ENCODE results near the gene MCF2L2. TPM values are rescaled to one million over a fixed set of nuclear protein-coding genes. Genes with fewer than 3 reads are reported as not detected.

MCF2L2 gene
- total RNA-seq, 6 experiments from 2014 or later, result 0.14 TPM; not detected in 5

- Mint-ChIP-seq H3K36me3 (ENCODE audit: low read depth) (no peaks in the 10 kb centered on the region), H3K27me3 (ENCODE audit: insufficient read depth) (peaks cover 15% of the 10 kb centered on the region), H3K9me3 (no peaks in the 10 kb centered on the region), H3K4me1 (ENCODE audit: low read depth) (peaks cover 27% of the 10 kb centered on the region), H3K4me3 (no peak overlapping the region), H3K27ac (no peak overlapping the region)
- DNase-seq, result no peak
- TF ChIP-seq, protein P1, sequence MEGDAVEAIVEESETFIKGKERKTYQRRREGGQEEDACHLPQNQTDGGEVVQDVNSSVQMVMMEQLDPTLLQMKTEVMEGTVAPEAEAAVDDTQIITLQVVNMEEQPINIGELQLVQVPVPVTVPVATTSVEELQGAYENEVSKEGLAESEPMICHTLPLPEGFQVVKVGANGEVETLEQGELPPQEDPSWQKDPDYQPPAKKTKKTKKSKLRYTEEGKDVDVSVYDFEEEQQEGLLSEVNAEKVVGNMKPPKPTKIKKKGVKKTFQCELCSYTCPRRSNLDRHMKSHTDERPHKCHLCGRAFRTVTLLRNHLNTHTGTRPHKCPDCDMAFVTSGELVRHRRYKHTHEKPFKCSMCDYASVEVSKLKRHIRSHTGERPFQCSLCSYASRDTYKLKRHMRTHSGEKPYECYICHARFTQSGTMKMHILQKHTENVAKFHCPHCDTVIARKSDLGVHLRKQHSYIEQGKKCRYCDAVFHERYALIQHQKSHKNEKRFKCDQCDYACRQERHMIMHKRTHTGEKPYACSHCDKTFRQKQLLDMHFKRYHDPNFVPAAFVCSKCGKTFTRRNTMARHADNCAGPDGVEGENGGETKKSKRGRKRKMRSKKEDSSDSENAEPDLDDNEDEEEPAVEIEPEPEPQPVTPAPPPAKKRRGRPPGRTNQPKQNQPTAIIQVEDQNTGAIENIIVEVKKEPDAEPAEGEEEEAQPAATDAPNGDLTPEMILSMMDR (IDR thresholded peaks at IDR 0.05), result no peak
These were observed 234.4 kb downstream of the MCF2L2 start for GRCh38 chr3:183193762-183194689.

GRCh38 chr3:183192650-183193300 lies 235.6 kb downstream of the MCF2L2 start:
- Mint-ChIP-seq H3K36me3 (ENCODE audit: low read depth) (no peaks in the 10 kb centered on the region), H3K9me3 (no peaks in the 10 kb centered on the region), H3K27ac (no peak overlapping the region), H3K4me3 (no peak overlapping the region), H3K4me1 (ENCODE audit: low read depth) (peaks cover 27% of the 10 kb centered on the region), H3K27me3 (ENCODE audit: insufficient read depth) (peaks cover 15% of the 10 kb centered on the region)
- TF ChIP-seq, protein P1 (IDR thresholded peaks at IDR 0.05), result no peak
- no peak for DNase-seq

DNA sequence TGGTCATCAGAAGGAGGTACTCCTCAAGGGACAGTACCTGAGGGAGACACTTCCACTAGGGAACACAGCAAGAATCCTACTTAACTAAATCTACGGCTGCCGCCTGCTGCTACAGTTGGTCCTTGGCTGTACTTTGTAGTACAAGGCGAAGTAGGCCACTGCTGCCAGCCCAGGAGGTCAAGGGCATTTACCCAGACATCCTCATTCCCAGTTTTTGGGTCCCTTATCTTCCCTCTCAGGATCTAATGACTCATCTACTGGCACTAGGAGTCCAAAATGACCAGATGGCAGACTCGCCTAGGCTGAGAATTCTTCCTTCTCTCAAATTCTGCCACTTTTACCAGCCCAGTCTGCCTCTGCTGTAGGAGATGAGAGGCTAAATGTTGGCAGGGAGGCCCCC lies 238.8 kb downstream of the MCF2L2 start:
- TF ChIP-seq, protein P1 (IDR thresholded peaks at IDR 0.05), result no peak
- Mint-ChIP-seq H3K4me1 (ENCODE audit: low read depth) (peaks cover 42% of the 10 kb centered on the region), H3K9me3 (no peaks in the 10 kb centered on the region), H3K4me3 (no peak overlapping the region), H3K36me3 (ENCODE audit: low read depth) (no peaks in the 10 kb centered on the region), H3K27me3 (ENCODE audit: insufficient read depth) (peaks cover 8% of the 10 kb centered on the region), H3K27ac (no peak overlapping the region)
- DNase-seq, result no peak

GRCh38 chr3:183188895-183189462 lies 239.4 kb downstream of the MCF2L2 start:
- TF ChIP-seq, protein P1 (IDR thresholded peaks at IDR 0.05), result peak; percentile 67
- DNase-seq, result no peak
- H3K27ac Mint-ChIP-seq, result no peak overlapping the region
- H3K36me3 Mint-ChIP-seq (ENCODE audit: low read depth), result no peaks in the 10 kb centered on the region
- peaks cover 37% of the 10 kb centered on the region for H3K4me1 Mint-ChIP-seq (ENCODE audit: low read depth)
- no peak overlapping the region for H3K4me3 Mint-ChIP-seq
- H3K9me3 Mint-ChIP-seq, result no peaks in the 10 kb centered on the region
- H3K27me3 Mint-ChIP-seq (ENCODE audit: insufficient read depth), result peaks cover 4% of the 10 kb centered on the region

- TF ChIP-seq, protein P1 (IDR thresholded peaks at IDR 0.05), result no peak
- H3K4me3 Mint-ChIP-seq, result peak overlapping the region; percentile 66
- H3K4me1 Mint-ChIP-seq (ENCODE audit: low read depth), result peaks cover 21% of the 10 kb centered on the region
- H3K27ac Mint-ChIP-seq, result peak overlapping the region; percentile 72
- peaks cover 6% of the 10 kb centered on the region for H3K27me3 Mint-ChIP-seq (ENCODE audit: insufficient read depth)
- DNase-seq, result peak; percentile 76
- H3K36me3 Mint-ChIP-seq (ENCODE audit: low read depth), result no peaks in the 10 kb centered on the region
- H3K9me3 Mint-ChIP-seq, result no peaks in the 10 kb centered on the region
These were observed 242.7 kb downstream of the MCF2L2 start for GRCh38 chr3:183185696-183186095.
